GM21381 (cell line): ENCODE data around the gene CENPM.
A peak's percentile ranks its signal among the peaks of the same experiment; 100 is the strongest.

Experiments
- ATAC-seq: cut with Tn5 transposase; IDR thresholded peaks from one replicate; pipeline ENCODE4 v1.9.1; 2021; ENCODE audit warnings: mild to moderate bottlenecking, moderate library complexity; ENCODE audit not compliant: unreplicated experiment

The CENPM gene

DNA sequence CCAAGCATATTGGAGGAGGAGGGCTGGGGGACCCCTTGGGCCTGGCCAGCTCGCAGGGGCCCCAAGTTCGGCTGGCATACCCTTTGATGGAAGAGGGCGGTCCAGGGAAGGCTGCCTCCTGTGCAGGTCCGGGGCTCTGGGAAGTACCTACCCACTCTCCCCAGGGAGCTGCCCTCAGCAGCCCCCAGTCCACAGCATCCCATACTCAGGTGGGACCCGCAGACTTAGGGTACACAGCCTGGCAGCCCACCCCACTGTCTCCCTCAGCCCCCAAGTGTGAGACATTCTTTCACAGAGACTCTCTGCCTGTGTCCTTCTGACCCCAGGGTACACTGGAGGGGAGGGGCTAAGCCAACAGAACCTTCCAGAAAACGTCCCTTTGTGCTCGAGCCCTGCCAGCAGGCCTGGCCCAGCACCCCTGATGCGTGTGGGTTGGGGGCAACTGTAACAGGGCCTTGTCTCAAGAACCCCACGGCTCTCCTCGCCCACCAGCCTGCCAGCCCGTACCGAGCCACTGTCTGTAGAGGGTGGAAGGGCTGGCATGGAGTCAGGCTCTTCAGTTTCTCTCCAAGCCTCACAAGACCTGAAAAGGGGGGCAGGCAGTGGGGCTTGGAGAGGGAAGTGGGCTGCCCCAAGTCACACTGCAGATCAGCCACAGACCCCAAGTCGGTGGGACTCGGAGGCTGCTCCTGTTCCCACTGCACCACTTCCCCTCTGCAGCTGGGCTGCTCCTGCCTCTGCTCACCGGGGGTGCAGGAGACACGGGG, 13.4 kb downstream of the CENPM start:
- no peak for ATAC-seq

DNA sequence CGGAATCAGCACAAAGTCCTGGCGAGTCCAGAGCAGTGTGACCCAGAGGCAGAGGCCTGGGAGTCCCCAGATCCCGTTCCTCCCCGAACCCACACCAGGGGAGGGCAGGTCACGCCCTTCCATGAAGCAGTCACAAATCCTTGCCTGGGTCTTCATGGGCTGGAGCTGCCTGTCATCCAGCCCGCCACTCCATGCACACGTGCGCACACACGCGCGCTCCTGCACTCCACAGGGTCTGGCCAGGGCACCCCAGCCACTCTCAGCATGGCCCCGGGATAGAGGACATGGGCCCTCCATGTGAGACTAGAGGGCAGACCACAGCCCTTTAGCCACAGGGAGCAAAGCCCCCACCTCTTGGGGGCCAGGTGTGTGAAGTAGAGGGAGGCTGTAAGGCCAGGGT, 14.6 kb downstream of the CENPM start:
- no peak for ATAC-seq

DNA sequence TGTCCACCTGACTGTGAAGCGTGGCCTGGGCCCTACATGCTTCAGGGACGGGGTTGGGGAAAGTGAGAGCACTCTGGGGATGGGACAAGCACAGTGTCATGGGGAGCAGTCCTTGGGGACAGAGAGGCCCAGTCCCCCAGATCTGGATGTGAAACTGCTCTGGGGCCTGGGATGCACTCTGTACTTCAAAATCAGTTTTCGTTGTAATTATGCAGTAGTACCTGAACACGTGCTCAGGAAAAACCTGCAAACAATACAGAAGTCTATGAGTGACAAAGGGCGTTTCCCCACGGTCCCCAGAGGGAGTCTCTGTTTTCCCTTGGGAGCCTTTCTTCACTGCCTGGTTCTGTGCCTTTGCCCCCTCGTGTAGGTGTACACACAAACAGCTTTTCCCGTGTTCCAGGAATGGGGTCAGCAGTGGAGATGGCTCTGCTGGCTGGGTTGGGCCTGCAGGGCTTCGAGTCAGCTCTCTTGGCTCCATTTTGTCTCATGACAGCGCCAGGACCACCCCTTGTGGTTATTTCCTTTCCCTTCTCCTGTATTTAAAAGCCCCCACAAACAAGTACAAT, 15.2 kb downstream of the CENPM start:
- no peak for ATAC-seq

DNA sequence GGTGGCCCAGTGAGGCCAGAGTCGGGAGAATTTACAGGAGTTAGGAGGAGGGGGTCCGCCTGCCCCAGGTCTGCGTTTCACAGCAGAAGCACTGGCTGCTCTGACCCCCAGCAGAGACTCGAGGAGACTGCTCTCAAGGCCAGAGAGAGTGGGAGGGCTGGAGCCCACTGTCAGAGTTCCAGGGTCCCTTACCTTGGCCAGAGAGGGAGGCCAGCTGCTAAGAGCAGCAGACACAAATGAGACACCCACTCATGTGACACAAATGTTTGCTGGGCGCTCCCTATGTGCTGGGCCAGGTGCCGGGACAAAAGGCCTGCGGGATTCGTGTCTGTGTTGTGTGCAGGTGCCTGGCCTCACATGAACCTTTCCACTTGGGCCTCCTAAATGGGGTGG, 17.5 kb downstream of the CENPM start:
- no peak for ATAC-seq

GRCh38 chr22:41928593-41929417, 18.1 kb downstream of the CENPM start:
- no peak for ATAC-seq

- no peak for ATAC-seq
Observed at GRCh38 chr22:41927813-41928212, 19.1 kb downstream of the CENPM start.

DNA sequence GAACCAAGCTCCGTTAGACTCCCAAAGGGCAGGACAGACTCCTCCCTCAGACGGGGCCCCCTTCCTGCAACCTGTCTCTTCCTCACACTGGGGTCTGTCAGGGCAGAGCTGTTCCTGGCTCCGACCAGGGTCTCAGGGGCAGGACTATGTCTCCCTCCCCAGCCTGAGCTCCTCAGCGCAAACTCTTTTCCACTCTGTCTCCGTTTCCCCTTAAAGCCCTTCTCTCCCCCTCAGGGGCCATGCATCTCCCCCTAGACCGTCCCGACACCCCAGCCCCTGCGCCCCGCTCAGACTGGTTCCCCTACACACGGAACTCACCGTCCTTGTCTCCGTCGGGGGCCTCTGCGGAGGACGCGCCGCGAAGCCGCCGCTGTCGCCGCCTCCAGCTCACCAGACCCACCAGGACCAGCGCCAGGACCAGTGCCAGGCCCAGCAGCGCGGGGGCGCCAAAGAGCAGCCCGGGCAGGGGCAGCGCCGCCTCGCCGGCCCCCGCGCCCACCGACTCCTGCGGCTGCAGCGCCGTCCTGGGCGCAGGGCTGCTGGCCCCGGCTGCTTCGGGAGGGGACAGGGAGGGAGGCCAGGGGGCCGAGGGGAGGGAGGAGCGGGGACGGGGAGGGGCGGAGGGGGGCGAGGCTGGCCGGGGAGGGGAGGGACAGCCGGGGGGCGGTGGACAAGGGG, 21.0 kb downstream of the CENPM start:
- ATAC-seq, result peak; percentile 33

DNA sequence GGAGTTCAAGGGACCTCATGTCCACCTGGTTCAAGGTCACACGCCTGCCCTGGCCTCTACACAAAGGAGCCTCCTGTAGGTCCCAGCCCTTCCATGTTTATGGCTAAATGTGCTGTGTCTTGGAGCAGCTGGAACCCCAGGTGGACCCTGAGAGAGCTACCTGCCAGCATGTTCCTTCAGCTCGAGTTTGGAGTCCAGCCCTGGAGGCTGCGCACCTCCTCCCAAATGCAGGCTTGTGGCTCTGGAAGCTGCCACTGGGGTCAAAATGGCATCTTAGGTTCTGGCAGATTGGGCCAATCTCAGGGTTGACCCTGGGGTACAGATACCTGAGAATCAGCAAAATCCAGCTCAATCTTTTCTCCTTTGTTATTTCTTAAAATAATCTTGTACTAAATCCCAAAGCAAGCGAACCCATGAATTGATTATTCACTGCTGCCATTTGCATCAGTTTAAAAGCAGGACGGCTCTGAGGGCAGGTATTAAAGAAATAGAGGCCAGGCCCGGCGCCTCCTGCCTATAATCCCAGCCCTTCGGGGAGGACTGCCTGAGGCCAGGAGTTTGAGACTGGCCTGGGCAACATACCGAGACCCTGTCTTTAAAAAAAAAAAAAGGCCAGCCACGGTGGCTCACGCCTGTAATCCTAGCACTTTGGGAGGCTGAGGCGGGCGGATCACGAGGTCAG, 23.2 kb downstream of the CENPM start:
- ATAC-seq, result no peak

GRCh38 chr22:41922940-41923594, 23.9 kb downstream of the CENPM start:
- no peak for ATAC-seq

- ATAC-seq, result no peak
Observed at GRCh38 chr22:41922328-41922727, 24.6 kb downstream of the CENPM start.

- peak; percentile 21 for ATAC-seq
Observed at GRCh38 chr22:41920271-41920976, 26.5 kb downstream of the CENPM start.

DNA sequence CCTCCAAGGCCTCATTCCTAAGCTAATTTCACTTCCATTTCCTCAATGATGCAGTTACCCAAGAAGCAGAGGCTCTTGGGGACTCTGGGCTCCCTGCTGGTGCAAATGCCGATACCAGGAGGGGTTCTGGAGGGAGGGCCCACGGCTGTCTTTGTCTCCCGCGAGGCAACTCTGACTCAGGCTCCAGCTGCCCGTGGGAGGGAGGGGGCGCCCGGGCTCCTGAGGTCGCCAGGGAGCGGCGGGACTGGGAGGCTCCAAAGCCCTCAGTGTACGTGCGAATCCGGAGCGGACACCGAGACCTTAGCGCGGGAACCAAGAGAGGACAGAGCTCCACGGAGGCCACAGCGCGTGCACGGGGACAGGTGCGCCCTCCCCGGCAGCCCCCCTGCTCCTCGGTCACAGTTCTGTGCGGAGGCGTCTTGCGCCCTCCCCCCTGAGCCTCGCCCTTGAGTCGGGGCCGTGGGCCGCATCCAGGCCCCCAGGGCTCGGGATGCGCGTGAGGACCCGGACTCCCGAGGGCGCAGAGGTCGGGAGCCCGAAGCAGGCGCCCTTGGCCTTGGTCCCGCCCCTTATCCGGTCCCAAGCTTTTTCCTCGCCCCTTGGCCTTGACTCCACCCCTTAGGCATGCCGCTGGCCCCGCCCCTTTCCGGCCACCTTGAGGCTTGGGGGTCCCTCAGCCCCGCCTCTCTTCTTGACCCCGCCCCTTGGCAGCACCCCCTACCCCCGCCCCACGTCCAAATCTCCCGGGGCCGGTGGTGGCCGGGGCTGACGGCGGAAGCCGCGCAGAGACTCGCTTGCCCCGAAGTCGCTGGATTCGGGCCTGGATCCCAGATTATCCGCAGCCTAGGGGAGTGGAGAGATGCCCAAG, 27.4 kb downstream of the CENPM start:
- peak; percentile 44 for ATAC-seq

GRCh38 chr22:41917903-41918791, 28.8 kb downstream of the CENPM start:
- ATAC-seq, result no peak

GRCh38 chr22:41917375-41917902, 29.5 kb downstream of the CENPM start:
- no peak for ATAC-seq

- ATAC-seq, result no peak
Observed at GRCh38 chr22:41916745-41917358, 30.1 kb downstream of the CENPM start.

GRCh38 chr22:41915786-41916493, 31.0 kb downstream of the CENPM start:
- no peak for ATAC-seq
